ENCODE results near the gene FUCA2.
"Not testable (repeated sequence)": the region's sequence is repeated elsewhere in the genome, so short reads cannot be mapped to it uniquely, and the experiment has no call there.

FUCA2 gene

GRCh38 chr6:143538374-143538773 lies 26.9 kb upstream of the FUCA2 start:
- DNase-seq = no peak
- in situ Hi-C loops (cut with MboI; ENCODE audit: low pct_unique_long_range_greater_than_20kb, low sequenced_read_pairs) = no loop called here

- DNase-seq = peak; percentile 88
- in situ Hi-C loops (cut with MboI; ENCODE audit: low pct_unique_long_range_greater_than_20kb, low sequenced_read_pairs) = no loop called here
Observed at GRCh38 chr6:143536866-143537691, 25.6 kb upstream of the FUCA2 start.

- in situ Hi-C loops (cut with MboI; ENCODE audit: low pct_unique_long_range_greater_than_20kb, low sequenced_read_pairs) = no loop called here
- DNase-seq = peak; percentile 59
Observed at GRCh38 chr6:143536461-143536865, 24.9 kb upstream of the FUCA2 start.

- DNase-seq = no peak
- in situ Hi-C loops (cut with MboI; ENCODE audit: low pct_unique_long_range_greater_than_20kb, low sequenced_read_pairs) = no loop called here
Observed at GRCh38 chr6:143535189-143535614, 23.7 kb upstream of the FUCA2 start.

GRCh38 chr6:143531720-143532499 lies 20.4 kb upstream of the FUCA2 start:
- in situ Hi-C loops (cut with MboI; ENCODE audit: low pct_unique_long_range_greater_than_20kb, low sequenced_read_pairs) = no loop called here
- DNase-seq = no peak

GRCh38 chr6:143529095-143529494 lies 17.6 kb upstream of the FUCA2 start:
- DNase-seq = peak; percentile 26
- in situ Hi-C loops (cut with MboI; ENCODE audit: low pct_unique_long_range_greater_than_20kb, low sequenced_read_pairs) = no loop called here

- in situ Hi-C loops (cut with MboI; ENCODE audit: low pct_unique_long_range_greater_than_20kb, low sequenced_read_pairs) = no loop called here
- DNase-seq = peak; percentile 52
Observed at GRCh38 chr6:143528164-143528811, 16.8 kb upstream of the FUCA2 start.

GRCh38 chr6:143527677-143528076 lies 16.2 kb upstream of the FUCA2 start:
- no peak for DNase-seq
- in situ Hi-C loops (cut with MboI; ENCODE audit: low pct_unique_long_range_greater_than_20kb, low sequenced_read_pairs) = no loop called here

- no peak for DNase-seq
- in situ Hi-C loops (cut with MboI; ENCODE audit: low pct_unique_long_range_greater_than_20kb, low sequenced_read_pairs) = no loop called here
Observed at GRCh38 chr6:143525356-143525755, 13.8 kb upstream of the FUCA2 start.

- in situ Hi-C loops (cut with MboI; ENCODE audit: low pct_unique_long_range_greater_than_20kb, low sequenced_read_pairs) = no loop called here
- no peak for DNase-seq
Observed at GRCh38 chr6:143522039-143522600, 10.6 kb upstream of the FUCA2 start.

- DNase-seq = no peak
- in situ Hi-C loops (cut with MboI; ENCODE audit: low pct_unique_long_range_greater_than_20kb, low sequenced_read_pairs) = no loop called here
Observed at GRCh38 chr6:143517447-143517773, 5.9 kb upstream of the FUCA2 start.

- DNase-seq = peak; percentile 37
- in situ Hi-C loops (cut with MboI; ENCODE audit: low pct_unique_long_range_greater_than_20kb, low sequenced_read_pairs) = no loop called here
Observed at GRCh38 chr6:143516690-143517446, 5.3 kb upstream of the FUCA2 start.

GRCh38 chr6:143515766-143516355 lies 4.3 kb upstream of the FUCA2 start:
- in situ Hi-C loops (cut with MboI; ENCODE audit: low pct_unique_long_range_greater_than_20kb, low sequenced_read_pairs) = no loop called here
- DNase-seq = no peak

GRCh38 chr6:143515061-143515760 lies 3.7 kb upstream of the FUCA2 start:
- in situ Hi-C loops (cut with MboI; ENCODE audit: low pct_unique_long_range_greater_than_20kb, low sequenced_read_pairs) = no loop called here

GRCh38 chr6:143513410-143513809 lies 1.9 kb upstream of the FUCA2 start:
- peak; percentile 60 for DNase-seq
- in situ Hi-C loops (cut with MboI; ENCODE audit: low pct_unique_long_range_greater_than_20kb, low sequenced_read_pairs) = no loop called here

More at GRCh38 chr6:143515061-143515760, 3.7 kb upstream of the FUCA2 start:
- no peak for DNase-seq

- in situ Hi-C loops (cut with MboI; ENCODE audit: low pct_unique_long_range_greater_than_20kb, low sequenced_read_pairs); DNase-seq: not testable (repeated sequence)
Observed at GRCh38 chr6:143510326-143510725, 1.2 kb downstream of the FUCA2 start.

- in situ Hi-C loops (cut with MboI; ENCODE audit: low pct_unique_long_range_greater_than_20kb, low sequenced_read_pairs) = no loop called here
- DNase-seq = no peak
Observed at GRCh38 chr6:143507358-143508145, 4.0 kb downstream of the FUCA2 start.

Data from KBM-7 (cell line).